ENCODE data around the gene CAMK2D.

DNA sequence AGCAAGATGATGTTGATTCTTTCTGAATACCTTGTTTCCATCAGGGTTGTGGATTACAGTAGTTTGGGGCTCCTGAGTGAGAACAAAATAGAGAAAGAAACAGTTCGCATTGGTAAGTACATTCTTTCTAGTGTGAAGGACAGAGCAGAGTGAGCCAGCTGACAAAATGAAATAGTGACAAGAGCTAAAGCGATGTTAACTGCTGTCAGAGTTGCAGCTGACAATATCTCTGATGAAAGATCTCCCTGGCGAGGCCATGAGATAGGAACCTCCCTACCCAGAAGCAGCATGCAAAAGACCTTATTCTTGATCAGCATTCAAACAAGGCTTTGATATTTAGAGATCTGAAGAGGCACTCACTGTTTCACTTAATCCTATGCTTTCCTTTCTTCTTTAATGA is 258.6 kb downstream of the CAMK2D start:
- TF ChIP-seq, protein P1, sequence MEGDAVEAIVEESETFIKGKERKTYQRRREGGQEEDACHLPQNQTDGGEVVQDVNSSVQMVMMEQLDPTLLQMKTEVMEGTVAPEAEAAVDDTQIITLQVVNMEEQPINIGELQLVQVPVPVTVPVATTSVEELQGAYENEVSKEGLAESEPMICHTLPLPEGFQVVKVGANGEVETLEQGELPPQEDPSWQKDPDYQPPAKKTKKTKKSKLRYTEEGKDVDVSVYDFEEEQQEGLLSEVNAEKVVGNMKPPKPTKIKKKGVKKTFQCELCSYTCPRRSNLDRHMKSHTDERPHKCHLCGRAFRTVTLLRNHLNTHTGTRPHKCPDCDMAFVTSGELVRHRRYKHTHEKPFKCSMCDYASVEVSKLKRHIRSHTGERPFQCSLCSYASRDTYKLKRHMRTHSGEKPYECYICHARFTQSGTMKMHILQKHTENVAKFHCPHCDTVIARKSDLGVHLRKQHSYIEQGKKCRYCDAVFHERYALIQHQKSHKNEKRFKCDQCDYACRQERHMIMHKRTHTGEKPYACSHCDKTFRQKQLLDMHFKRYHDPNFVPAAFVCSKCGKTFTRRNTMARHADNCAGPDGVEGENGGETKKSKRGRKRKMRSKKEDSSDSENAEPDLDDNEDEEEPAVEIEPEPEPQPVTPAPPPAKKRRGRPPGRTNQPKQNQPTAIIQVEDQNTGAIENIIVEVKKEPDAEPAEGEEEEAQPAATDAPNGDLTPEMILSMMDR (conservative IDR thresholded peaks at IDR 0.05; ENCODE audit: low read depth in 2 of 2) = no peak
- no peak for TF ChIP-seq ZNF114 (CRISPR knock-in tag; IDR thresholded peaks at IDR 0.05)
- TF ChIP-seq POLR2AphosphoS5 (IDR thresholded peaks at IDR 0.05; ENCODE audit: low read depth) = no peak
- no peak for TF ChIP-seq EZH2 (IDR thresholded peaks at IDR 0.05; ENCODE audit: low read depth, unreplicated experiment)
- TF ChIP-seq, protein P2, sequence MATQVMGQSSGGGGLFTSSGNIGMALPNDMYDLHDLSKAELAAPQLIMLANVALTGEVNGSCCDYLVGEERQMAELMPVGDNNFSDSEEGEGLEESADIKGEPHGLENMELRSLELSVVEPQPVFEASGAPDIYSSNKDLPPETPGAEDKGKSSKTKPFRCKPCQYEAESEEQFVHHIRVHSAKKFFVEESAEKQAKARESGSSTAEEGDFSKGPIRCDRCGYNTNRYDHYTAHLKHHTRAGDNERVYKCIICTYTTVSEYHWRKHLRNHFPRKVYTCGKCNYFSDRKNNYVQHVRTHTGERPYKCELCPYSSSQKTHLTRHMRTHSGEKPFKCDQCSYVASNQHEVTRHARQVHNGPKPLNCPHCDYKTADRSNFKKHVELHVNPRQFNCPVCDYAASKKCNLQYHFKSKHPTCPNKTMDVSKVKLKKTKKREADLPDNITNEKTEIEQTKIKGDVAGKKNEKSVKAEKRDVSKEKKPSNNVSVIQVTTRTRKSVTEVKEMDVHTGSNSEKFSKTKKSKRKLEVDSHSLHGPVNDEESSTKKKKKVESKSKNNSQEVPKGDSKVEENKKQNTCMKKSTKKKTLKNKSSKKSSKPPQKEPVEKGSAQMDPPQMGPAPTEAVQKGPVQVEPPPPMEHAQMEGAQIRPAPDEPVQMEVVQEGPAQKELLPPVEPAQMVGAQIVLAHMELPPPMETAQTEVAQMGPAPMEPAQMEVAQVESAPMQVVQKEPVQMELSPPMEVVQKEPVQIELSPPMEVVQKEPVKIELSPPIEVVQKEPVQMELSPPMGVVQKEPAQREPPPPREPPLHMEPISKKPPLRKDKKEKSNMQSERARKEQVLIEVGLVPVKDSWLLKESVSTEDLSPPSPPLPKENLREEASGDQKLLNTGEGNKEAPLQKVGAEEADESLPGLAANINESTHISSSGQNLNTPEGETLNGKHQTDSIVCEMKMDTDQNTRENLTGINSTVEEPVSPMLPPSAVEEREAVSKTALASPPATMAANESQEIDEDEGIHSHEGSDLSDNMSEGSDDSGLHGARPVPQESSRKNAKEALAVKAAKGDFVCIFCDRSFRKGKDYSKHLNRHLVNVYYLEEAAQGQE (IDR thresholded peaks at IDR 0.05; ENCODE audit: unreplicated experiment) = no peak
- TF ChIP-seq CREB1 (CRISPR knock-in tag; IDR thresholded peaks at IDR 0.05; ENCODE audit: low read depth) = no peak
- no peak for TF ChIP-seq EZH2phosphoT487 (IDR thresholded peaks at IDR 0.05; ENCODE audit: unreplicated experiment)
- TF ChIP-seq JUNB (IDR thresholded peaks at IDR 0.05; ENCODE audit: unreplicated experiment) = no peak
- TF ChIP-seq ZNF331 (CRISPR knock-in tag; IDR thresholded peaks at IDR 0.05; ENCODE audit: low read depth) = no peak
- TF ChIP-seq STAT1 (IDR thresholded peaks at IDR 0.05; ENCODE audit: unreplicated experiment) = no peak
